ENCODE data around the gene RHBDL3.
A peak's percentile ranks its signal among the peaks of the same experiment; 100 is the strongest.

Gene RHBDL3

GRCh38 chr17:32320847-32321246 lies 55.2 kb downstream of the RHBDL3 start:
- no peak for TF ChIP-seq CTCF (IDR thresholded peaks at IDR 0.05; ENCODE audit: low read depth, low read length)
- H3K9me3 ChIP-seq (ENCODE audit: severe bottlenecking) = no peaks in the 10 kb centered on the region
- no peak overlapping the region for H3K4me3 ChIP-seq (ENCODE audit: low read depth, low read length)
- peaks cover 41% of the 10 kb centered on the region for H3K36me3 ChIP-seq
- H3K27me3 ChIP-seq (ENCODE audit: insufficient read depth, low read depth, severe bottlenecking) = no peaks in the 10 kb centered on the region
- H3K27ac ChIP-seq = no peak overlapping the region
- no peak for DNase-seq

DNA sequence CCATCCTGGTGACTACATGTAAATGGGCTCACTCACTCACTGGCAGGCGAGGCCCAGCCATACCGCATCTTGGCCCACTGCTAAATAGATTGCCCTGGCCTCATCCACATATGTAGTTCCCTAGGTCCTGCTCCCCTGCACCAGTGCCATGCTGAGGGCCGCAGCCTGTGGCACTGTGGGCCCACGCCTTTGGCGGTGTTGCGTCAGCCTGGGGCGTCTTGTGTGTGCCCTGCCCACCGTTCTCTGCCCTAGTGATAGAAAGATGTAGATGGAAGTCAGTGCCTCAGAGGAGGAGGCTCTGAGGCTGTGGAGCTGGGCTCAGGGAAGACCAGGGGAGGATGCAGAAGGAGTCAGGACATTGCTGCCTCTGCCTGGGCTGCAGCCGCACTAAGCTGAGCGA lies 57.4 kb downstream of the RHBDL3 start:
- no peaks in the 10 kb centered on the region for H3K27me3 ChIP-seq (ENCODE audit: insufficient read depth, low read depth, severe bottlenecking)

GRCh38 chr17:32323811-32324491 lies 58.3 kb downstream of the RHBDL3 start:
- TF ChIP-seq CTCF (IDR thresholded peaks at IDR 0.05; ENCODE audit: low read depth, low read length) = no peak
- DNase-seq = no peak
- H3K4me3 ChIP-seq (ENCODE audit: low read depth, low read length) = no peak overlapping the region
- H3K36me3 ChIP-seq = peaks cover 25% of the 10 kb centered on the region
- no peaks in the 10 kb centered on the region for H3K27me3 ChIP-seq (ENCODE audit: insufficient read depth, low read depth, severe bottlenecking)
- H3K27ac ChIP-seq = 0 out of 2 replicates have a peak overlapping the region, but pooled peaks have one; percentile 20
- H3K9me3 ChIP-seq (ENCODE audit: severe bottlenecking) = no peaks in the 10 kb centered on the region

More for the DNA sequence above, 57.4 kb downstream of the RHBDL3 start:
- H3K9me3 ChIP-seq (ENCODE audit: severe bottlenecking) = no peaks in the 10 kb centered on the region
- no peak for DNase-seq
- TF ChIP-seq CTCF (IDR thresholded peaks at IDR 0.05; ENCODE audit: low read depth, low read length) = no peak
- no peak overlapping the region for H3K4me3 ChIP-seq (ENCODE audit: low read depth, low read length)
- peaks cover 27% of the 10 kb centered on the region for H3K36me3 ChIP-seq
- H3K27ac ChIP-seq = no peak overlapping the region

- H3K27ac ChIP-seq = no peak overlapping the region
- peaks cover 13% of the 10 kb centered on the region for H3K36me3 ChIP-seq
- DNase-seq = no peak
- no peak overlapping the region for H3K4me3 ChIP-seq (ENCODE audit: low read depth, low read length)
- no peaks in the 10 kb centered on the region for H3K27me3 ChIP-seq (ENCODE audit: insufficient read depth, low read depth, severe bottlenecking)
- no peaks in the 10 kb centered on the region for H3K9me3 ChIP-seq (ENCODE audit: severe bottlenecking)
- no peak for TF ChIP-seq CTCF (IDR thresholded peaks at IDR 0.05; ENCODE audit: low read depth, low read length)
These were observed 62.3 kb downstream of the RHBDL3 start for GRCh38 chr17:32327911-32328310.

GRCh38 chr17:32330147-32330546 lies 64.5 kb downstream of the RHBDL3 start:
- Histone ChIP-seq H3K9me3 (ENCODE audit: severe bottlenecking) (no peaks in the 10 kb centered on the region), H3K27ac (no peak overlapping the region), H3K27me3 (ENCODE audit: insufficient read depth, low read depth, severe bottlenecking) (no peaks in the 10 kb centered on the region), H3K4me3 (ENCODE audit: low read depth, low read length) (no peak overlapping the region), H3K36me3 (peaks cover 31% of the 10 kb centered on the region)
- no peak for DNase-seq
- no peak for TF ChIP-seq CTCF (IDR thresholded peaks at IDR 0.05; ENCODE audit: low read depth, low read length)
